ENCODE measurements around the gene SOHLH1.

- no peak for TF ChIP-seq POLR2A (IDR thresholded peaks at IDR 0.05)
- no peak for TF ChIP-seq CTCF (IDR thresholded peaks at IDR 0.05)
These were observed 50.5 kb downstream of the SOHLH1 start for GRCh38 chr9:135648494-135649410.

Data from Peyer's patch (tissue), 4 donors.